Activated CD4-positive, alpha-beta memory T cell treated with anti-CD3 and anti-CD28 coated beads for 36 hours (primary cell): ENCODE results near the gene RAB36. TPM values are rescaled to one million over a fixed set of nuclear protein-coding genes. Genes with fewer than 3 reads are reported as not detected.
A peak's percentile ranks its signal among the peaks of the same experiment; 100 is the strongest.
"Not testable (repeated sequence)": the region's sequence is repeated elsewhere in the genome, so short reads cannot be mapped to it uniquely, and the experiment has no call there.

Experiments used
- CTCF ChIA-PET: fragments of 350-600 bp; sonication (Branson Sonifier 250); formaldehyde crosslinking; loops from one replicate; lab custom pipeline; 2021; ENCODE audit warnings: antibody characterized with exemption, inconsistent platforms; lab: Charles Lee
- POLR2A ChIA-PET: fragments of 350-600 bp; sonication (Branson Sonifier 250); formaldehyde crosslinking; loops from one replicate; lab custom pipeline; 2021; ENCODE audit warnings: antibody characterized with exemption; lab: Charles Lee
- DNase-seq: peaks from one replicate; pipeline ENCODE4 v3.0.0-alpha.2; 2020
- H3K27ac Mint-ChIP-seq: one replicate; pipeline ENCODE4 v1.8.0; 2021; ENCODE audit warnings: mixed read lengths
- H3K27me3 Mint-ChIP-seq: one replicate; pipeline ENCODE4 v1.8.0; 2021; ENCODE audit warnings: mixed read lengths
- H3K36me3 Mint-ChIP-seq: one replicate; pipeline ENCODE4 v1.8.0; 2021; ENCODE audit warnings: mixed read lengths
- H3K4me1 Mint-ChIP-seq: one replicate; pipeline ENCODE4 v1.8.0; 2021; ENCODE audit warnings: low read depth, mixed read lengths
- H3K4me3 Mint-ChIP-seq: one replicate; pipeline ENCODE4 v1.8.0; 2021; ENCODE audit warnings: mild to moderate bottlenecking, mixed read lengths
- H3K9me3 Mint-ChIP-seq: one replicate; pipeline ENCODE4 v1.8.0; 2021; ENCODE audit warnings: mixed read lengths
- intact Hi-C: fragments of 100-400 bp; cut with micrococcal nuclease; formaldehyde crosslinking; loops from one replicate; pipeline ENCODE4 v1.15.1; 2023
- total RNA-seq, 2 experiments: library from RNA; stranded (reverse); gene quantifications; one replicate each; pipeline ENCODE4 v1.2.3, GENCODE V29; 2021

The RAB36 gene
- total RNA-seq, 2 experiments from 2014 or later, result 0.31 to 0.46 TPM

DNA sequence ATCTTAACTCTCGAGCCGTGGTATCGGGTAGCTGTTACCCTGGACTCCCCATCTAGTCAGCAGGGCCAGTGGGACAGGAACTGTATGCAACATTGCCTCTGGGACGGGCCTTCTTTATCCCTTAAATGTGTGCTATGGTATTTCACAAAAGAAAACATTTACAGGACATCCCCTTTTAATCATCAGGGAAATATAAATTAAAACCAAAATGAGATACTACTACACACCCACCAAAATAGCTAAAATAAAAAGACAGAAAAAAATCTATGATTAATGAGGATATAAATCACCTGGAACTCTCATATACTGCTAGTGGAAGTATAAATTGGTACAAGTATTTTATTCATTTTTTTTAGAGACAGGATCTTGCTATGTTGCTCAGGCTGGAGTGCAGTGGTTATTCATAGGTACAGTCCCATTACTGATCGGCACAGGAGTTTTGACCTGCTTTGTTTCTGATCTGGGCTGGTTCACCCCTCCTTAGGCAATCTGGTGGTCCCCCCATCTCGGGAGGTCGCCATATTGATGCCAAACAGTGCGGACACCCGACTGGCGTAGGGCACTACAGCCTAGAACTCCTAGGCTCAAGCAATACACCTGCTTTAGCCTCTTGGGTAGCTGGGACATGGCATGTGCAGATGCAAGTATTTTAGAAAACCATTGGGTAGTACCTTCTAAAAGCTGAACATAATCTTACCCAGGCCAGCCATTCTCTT lies 12.7 kb upstream of the RAB36 start:
- peaks cover 9% of the 10 kb centered on the region for H3K4me1 Mint-ChIP-seq
- H3K4me3 Mint-ChIP-seq, result no peak overlapping the region
- no peaks in the 10 kb centered on the region for H3K36me3 Mint-ChIP-seq
- intact Hi-C loops, result no loop called here
- H3K9me3 Mint-ChIP-seq, result no peaks in the 10 kb centered on the region
- no peak overlapping the region for H3K27ac Mint-ChIP-seq
- H3K27me3 Mint-ChIP-seq, result no peaks in the 10 kb centered on the region
- DNase-seq, result no peak
- ChIA-PET CTCF (interaction anchor here (0.9 to 5.9 kb wide), 5 partner anchors 157 to 253 kb away, joined by 4 to 53 read pairs (median 5); no protein-coding TSS in a partner anchor), POLR2A (no interaction called here)

DNA sequence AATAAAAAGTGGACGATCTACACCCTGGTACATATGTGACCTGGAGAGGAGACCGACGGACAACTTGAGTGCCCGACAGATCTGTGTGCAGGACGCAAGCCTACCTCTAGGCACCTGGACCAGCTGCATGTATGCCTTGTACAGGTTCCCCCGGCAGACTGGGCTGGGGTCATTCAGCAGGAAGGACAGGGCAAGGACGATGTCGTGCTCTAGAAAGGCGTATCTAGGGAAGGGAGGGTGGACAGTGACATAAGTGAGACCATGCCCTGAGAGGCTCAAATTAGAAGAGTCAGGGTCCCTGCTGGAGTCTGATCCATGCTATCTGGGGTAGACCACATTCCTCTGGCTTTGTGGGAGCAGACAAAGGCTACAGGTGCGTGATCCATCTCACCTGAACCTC lies 11.4 kb upstream of the RAB36 start:
- H3K4me1 Mint-ChIP-seq, result peaks cover 23% of the 10 kb centered on the region
- no peak for DNase-seq
- POLR2A ChIA-PET, result no interaction called here

DNA sequence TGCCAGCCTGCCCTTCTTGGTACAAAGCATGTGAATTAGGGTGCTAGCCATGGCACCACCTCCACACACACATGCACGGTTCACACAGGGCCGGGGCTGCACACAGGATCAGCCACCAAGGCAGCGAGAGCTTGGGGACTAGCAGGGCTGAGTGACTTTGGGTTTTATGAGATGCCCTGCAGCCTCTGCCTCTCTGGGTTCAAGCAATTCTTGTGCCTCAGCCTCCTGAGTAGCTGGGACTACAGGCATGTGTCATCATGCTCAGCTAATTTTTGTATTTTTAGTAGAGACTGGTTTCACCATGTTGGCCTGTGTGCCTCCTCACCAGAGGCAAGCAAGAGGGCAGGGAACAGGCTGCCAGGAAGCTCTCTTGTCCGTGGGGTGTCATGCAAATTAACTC lies 8.3 kb upstream of the RAB36 start:
- Mint-ChIP-seq H3K27ac (peak overlapping the region; percentile 92), H3K4me1 (peaks cover 38% of the 10 kb centered on the region)
- POLR2A ChIA-PET, DNase-seq, H3K36me3 Mint-ChIP-seq, H3K4me3 Mint-ChIP-seq, H3K9me3 Mint-ChIP-seq, H3K27me3 Mint-ChIP-seq, intact Hi-C loops: not testable (repeated sequence)
- CTCF ChIA-PET, result interaction anchor here (1.1 to 1.9 kb wide), 5 partner anchors 9 to 383 kb away, joined by 3 to 13 read pairs (median 6); no protein-coding TSS in a partner anchor

More for the DNA sequence above, 11.4 kb upstream of the RAB36 start:
- no peak overlapping the region for H3K27ac Mint-ChIP-seq
- H3K27me3 Mint-ChIP-seq, result no peaks in the 10 kb centered on the region
- H3K4me3 Mint-ChIP-seq, result no peak overlapping the region
- H3K9me3 Mint-ChIP-seq, result no peaks in the 10 kb centered on the region
- intact Hi-C loops, result no loop called here
- H3K36me3 Mint-ChIP-seq, result no peaks in the 10 kb centered on the region
- CTCF ChIA-PET, result interaction anchor here (2.4 to 5.9 kb wide), 2 partner anchors 13 to 178 kb away, joined by 5 to 53 read pairs; no protein-coding TSS in a partner anchor

DNA sequence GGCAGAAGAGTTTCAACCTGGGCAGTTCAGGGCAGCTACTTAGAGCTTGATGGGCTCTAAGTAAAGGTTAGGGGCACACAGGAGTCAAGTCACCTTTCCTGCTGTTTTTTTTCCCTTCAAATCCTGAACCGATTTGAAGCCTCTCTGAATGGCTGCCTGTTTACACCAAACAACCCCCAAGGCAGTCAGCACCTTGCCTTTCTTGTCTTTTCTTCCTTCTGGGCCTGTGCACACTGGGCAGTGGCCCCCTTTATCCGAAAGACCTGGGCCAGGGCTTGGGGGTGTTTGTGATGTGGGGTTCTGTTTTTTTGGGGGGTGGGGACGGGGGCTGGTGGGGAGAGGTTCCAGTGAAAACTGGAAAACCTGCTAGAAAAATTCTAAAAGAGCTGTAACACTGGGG lies 7.8 kb upstream of the RAB36 start:
- POLR2A ChIA-PET, result no interaction called here

DNA sequence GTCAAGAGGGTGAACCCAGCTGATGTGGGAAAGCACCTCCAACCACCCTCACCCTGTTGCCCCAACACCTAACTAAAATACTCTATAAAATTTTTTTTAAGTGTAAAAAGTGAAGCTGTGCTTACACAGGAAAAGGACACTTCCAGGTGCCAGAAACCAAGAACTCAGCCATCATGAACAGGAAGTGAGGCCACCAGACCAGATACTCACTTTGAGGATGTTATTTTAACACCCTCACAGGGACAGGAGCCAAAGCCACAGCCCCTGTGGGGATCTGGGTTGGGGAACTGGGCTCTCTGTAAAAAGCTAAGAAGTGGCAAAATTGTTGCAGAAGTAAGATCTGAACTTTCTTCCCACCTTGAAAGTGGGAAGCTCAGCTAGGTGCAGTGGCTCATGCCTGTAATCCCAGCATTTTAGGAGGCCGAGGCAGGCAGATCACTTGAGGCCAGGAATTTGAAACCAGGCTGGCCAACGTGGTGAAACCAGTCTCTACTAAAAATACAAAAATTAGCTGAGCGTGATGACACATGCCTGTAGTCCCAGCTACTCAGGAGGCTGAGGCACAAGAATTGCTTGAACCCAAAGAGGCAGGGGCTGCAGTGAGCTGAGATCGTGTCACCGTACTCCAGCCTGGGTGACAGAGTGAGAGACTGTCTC lies 7.2 kb upstream of the RAB36 start:
- intact Hi-C loops, result no loop called here
- Mint-ChIP-seq H3K27me3 (no peaks in the 10 kb centered on the region), H3K36me3 (no peaks in the 10 kb centered on the region), H3K9me3 (no peaks in the 10 kb centered on the region), H3K4me1 (peaks cover 48% of the 10 kb centered on the region), H3K4me3 (no peak overlapping the region), H3K27ac (peak overlapping the region; percentile 92)
- DNase-seq, result peak; percentile 61
- ChIA-PET CTCF (interaction anchor here (0.8 to 1.9 kb wide), 6 partner anchors 10 to 183 kb away, joined by 3 to 13 read pairs (median 6); no protein-coding TSS in a partner anchor), POLR2A (no interaction called here)

More for the DNA sequence above, 7.8 kb upstream of the RAB36 start:
- Mint-ChIP-seq H3K36me3 (no peaks in the 10 kb centered on the region), H3K4me1 (peaks cover 43% of the 10 kb centered on the region), H3K4me3 (no peak overlapping the region), H3K27ac (peak overlapping the region; percentile 92), H3K27me3 (no peaks in the 10 kb centered on the region), H3K9me3 (no peaks in the 10 kb centered on the region)
- CTCF ChIA-PET, result interaction anchor here (1.1 to 1.9 kb wide), 5 partner anchors 9 to 384 kb away, joined by 3 to 13 read pairs (median 6); no protein-coding TSS in a partner anchor
- no peak for DNase-seq
- intact Hi-C loops, result no loop called here

DNA sequence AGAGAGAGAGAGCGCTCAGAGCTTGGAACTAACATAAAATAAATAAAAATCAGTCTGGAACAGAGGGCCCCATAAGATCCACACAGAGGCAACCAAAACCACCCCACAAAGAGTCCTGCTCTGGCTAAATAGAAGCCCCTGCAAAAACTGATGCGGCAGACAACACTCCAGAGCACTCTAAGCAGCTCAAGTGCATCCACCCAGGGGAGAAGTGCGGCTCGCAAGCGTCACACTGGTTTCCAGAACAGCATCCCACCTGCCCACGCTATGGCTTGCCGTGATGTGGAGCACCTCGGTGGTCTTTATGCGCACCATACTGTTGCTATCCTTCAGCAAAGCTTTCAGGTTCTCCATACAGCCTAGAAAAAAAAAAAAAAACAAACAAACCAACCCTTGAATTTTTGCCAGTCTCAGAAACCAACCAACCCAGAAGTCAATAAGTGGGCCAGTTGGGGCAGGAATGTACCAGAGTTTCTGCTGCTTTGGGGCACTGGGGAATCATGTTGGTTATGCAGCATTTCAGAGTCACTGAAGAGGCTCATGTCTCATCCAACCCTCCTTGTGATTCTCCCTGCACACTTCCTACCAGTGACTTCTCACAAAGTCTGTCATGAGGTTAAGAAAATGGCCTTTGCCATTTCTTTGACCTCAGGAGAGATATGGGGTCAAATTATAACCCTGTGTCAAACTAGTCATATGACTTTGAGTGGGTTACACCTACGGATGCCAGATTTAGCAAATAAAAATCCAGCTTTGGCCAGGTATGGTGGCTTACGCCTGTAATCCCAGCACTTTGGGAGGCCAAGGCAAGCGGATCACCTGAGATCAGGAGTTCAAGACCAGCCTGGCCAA lies 6.5 kb upstream of the RAB36 start:
- no peak overlapping the region for H3K4me3 Mint-ChIP-seq
- POLR2A ChIA-PET, result no interaction called here

DNA sequence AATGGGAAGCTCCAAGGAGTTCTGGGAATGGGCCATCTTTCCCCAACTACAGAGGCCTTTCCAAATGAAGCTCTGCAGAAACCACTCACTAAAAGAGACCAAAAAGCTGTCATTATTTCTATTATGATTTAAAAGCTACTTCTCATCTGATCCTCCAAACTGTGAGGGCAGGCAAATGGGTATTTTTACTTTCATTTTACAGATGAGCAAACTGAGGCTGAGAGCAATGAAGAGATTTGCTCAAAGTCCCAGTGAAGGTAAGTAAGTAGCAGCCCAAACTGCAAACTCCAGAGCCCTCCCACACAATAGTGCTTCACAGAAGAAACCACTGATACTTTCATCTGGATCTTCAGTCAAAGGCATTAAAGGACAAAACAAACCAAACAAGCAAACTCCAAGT lies 4.9 kb upstream of the RAB36 start:
- H3K4me1 Mint-ChIP-seq, result peaks cover 64% of the 10 kb centered on the region
- no peak overlapping the region for H3K27ac Mint-ChIP-seq
- CTCF ChIA-PET, result interaction anchor here (0.7 to 3.4 kb wide), 4 partner anchors 39 to 184 kb away, joined by 3 to 17 read pairs (median 4); no protein-coding TSS in a partner anchor
- intact Hi-C loops, result no loop called here
- no peak overlapping the region for H3K4me3 Mint-ChIP-seq
- POLR2A ChIA-PET, result no interaction called here
- H3K9me3 Mint-ChIP-seq, result no peaks in the 10 kb centered on the region
- no peaks in the 10 kb centered on the region for H3K27me3 Mint-ChIP-seq
- H3K36me3 Mint-ChIP-seq, result no peaks in the 10 kb centered on the region
- DNase-seq, result no peak

More for the DNA sequence above, 6.5 kb upstream of the RAB36 start:
- CTCF ChIA-PET, result interaction anchor here (0.8 to 3.4 kb wide), 6 partner anchors 10 to 184 kb away, joined by 3 to 17 read pairs (median 6); no protein-coding TSS in a partner anchor
- DNase-seq, result no peak
- Mint-ChIP-seq H3K27me3 (no peaks in the 10 kb centered on the region), H3K9me3 (no peaks in the 10 kb centered on the region), H3K27ac (peak overlapping the region; percentile 92), H3K4me1 (peaks cover 52% of the 10 kb centered on the region), H3K36me3 (no peaks in the 10 kb centered on the region)
- intact Hi-C loops, result no loop called here

DNA sequence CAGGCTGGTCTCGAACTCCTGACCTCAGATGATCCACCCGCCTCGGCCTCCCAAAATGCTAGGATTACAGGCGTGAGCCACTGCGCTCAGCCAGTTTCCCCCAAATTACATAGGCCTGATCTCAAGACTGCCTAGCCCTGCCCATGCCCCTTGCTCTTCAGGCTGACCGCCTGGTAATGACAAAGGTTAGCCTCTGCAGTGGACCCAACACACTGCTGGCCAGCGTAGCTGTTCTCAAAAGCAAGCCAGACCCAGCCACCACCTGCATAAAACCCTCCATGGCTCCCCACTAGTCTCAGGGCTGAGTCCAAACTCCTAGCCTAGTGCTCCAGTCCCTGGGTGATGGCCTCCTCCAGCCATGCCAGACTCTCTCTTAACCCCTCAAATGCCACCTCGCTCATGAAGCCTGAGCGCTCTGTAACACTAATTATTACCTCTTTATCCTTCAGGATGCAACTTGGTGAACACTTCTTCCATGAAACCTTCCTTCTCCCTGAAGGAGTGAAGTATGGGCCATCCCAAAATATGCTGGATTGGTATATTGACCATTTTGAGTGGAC lies 2.7 kb upstream of the RAB36 start:
- no peaks in the 10 kb centered on the region for H3K36me3 Mint-ChIP-seq
- intact Hi-C loops, result loop anchor here (1.0 to 2.0 kb wide), 2 partner anchors 38 to 130 kb away; partner anchors contain the start of gene BCR
- DNase-seq, result no peak
- peak overlapping the region; percentile 62 for H3K4me3 Mint-ChIP-seq
- peak overlapping the region; percentile 86 for H3K27ac Mint-ChIP-seq
- H3K27me3 Mint-ChIP-seq, result no peaks in the 10 kb centered on the region
- ChIA-PET CTCF (interaction anchor here (0.5 to 3.4 kb wide), 3 partner anchors 14 to 183 kb away, joined by 3 to 17 read pairs (median 5); no protein-coding TSS in a partner anchor), POLR2A (interaction anchor here (0.7 kb wide), 1 partner anchor 754 kb away, joined by 3 read pairs; no protein-coding TSS in a partner anchor)
- no peaks in the 10 kb centered on the region for H3K9me3 Mint-ChIP-seq
- peaks cover 54% of the 10 kb centered on the region for H3K4me1 Mint-ChIP-seq

DNA sequence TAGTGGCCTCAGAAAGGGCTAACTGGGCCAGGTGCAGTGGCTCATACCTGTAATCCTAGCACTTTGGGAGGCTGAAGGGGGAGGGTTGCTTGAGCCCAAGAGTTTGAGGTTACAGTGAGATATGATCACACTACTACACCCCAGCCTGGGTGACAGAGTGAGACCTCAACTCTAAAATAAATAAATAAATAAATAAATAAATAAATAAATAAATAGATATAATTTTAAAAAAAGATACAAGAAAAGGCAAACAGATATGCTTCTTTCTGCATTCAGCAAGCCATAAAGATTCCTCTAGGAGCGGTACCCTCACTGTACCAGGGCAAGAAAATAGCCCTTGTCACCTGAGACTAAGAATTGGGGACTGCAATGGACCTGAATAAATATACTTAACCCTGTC lies 2.2 kb upstream of the RAB36 start:
- peaks cover 50% of the 10 kb centered on the region for H3K4me1 Mint-ChIP-seq
- ChIA-PET POLR2A (no interaction called here), CTCF (no interaction called here)
- peak overlapping the region; percentile 86 for H3K27ac Mint-ChIP-seq
- no peaks in the 10 kb centered on the region for H3K9me3 Mint-ChIP-seq
- H3K27me3 Mint-ChIP-seq, result no peaks in the 10 kb centered on the region
- H3K36me3 Mint-ChIP-seq, result no peaks in the 10 kb centered on the region
- H3K4me3 Mint-ChIP-seq, result no peak overlapping the region
- no peak for DNase-seq
- intact Hi-C loops, result loop anchor here (2.0 kb wide), 1 partner anchor 38 kb away; the partner anchor contains the start of gene BCR

DNA sequence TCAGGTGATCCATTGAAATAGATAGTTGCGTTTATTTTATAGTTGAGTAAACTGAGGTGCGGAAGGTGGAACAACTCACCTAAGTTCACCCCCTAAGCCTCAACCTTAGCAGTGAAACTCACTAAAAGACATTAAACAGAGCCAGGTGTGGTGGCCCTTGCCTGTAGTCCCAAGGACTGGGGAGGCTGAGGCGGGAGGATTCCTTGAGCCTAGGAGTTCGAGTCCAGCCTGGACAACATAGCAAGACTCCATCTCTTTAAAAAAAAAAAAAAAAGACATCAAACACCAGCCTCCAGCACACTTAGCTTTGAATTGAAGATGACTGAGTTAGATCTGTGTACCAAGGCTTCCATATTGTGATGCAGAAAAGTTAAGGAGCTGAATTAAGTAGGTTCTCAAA lies 845 bp upstream of the RAB36 start:
- Mint-ChIP-seq H3K4me3 (peak overlapping the region; percentile 66), H3K27ac (peak overlapping the region; percentile 6), H3K36me3 (no peaks in the 10 kb centered on the region), H3K4me1 (peaks cover 40% of the 10 kb centered on the region), H3K27me3 (no peaks in the 10 kb centered on the region), H3K9me3 (no peaks in the 10 kb centered on the region)
- intact Hi-C loops, result no loop called here
- DNase-seq, result no peak
- POLR2A ChIA-PET, result interaction anchor here (2.4 kb wide), 1 partner anchor 10 kb away, joined by 6 read pairs; no protein-coding TSS in a partner anchor
- CTCF ChIA-PET, result interaction anchor here (0.9 to 1.0 kb wide), 2 partner anchors 75 to 750 kb away, joined by 3 to 4 read pairs; partner anchors contain the start of gene MIF
